NCI-H1105 (cell line): Measurements from ENCODE around the gene CRIP1.

Experiments used
- DNase-seq: peaks from one replicate; lab custom pipeline; 2025; lab: John Stamatoyannopoulos, UW

Gene CRIP1

DNA sequence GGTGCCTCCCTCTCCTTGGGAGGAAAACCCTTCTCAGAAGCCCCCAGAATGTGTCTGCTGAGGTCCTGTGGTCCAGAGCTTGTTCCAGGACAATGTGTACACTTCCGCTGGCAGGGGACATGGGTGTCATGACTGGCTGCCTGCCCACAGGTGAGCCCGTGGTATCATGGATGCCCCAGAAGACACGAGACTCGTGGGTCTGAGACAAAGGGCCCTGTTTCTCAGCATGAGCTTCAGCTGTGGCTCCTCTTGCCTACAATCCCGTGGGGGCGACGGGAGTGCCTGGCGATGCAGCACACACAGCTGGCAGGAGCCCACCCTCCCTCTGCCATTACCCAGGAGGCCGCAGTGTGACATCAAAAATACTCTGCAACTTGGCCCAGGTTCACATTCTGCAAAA is 46.7 kb downstream of the CRIP1 start:
- DNase-seq: no peak

GRCh38 chr14:105533811-105534498 is 47.3 kb downstream of the CRIP1 start:
- DNase-seq: no peak

- DNase-seq: no peak
These were observed 47.9 kb downstream of the CRIP1 start for GRCh38 chr14:105534586-105534985.

DNA sequence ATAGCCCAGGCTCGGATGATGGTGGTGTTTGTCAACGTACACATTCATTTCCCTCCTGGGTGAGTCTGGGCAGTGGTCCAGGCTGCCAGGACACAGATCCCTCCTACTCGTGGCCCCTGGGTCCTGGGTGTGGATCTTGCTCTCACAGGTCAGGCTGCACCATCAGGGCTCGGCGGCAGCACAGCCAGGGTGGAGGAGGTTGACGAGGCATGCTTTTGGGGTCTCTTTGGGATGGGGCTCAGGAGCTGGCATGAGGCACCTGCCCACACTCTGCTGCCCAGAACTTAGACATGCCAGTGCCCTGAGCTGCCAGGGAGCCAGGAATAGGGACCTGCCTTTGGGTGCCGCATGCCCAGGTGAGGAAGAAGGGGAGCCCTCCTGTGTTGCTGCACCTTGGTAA is 49.4 kb downstream of the CRIP1 start:
- DNase-seq: no peak

DNA sequence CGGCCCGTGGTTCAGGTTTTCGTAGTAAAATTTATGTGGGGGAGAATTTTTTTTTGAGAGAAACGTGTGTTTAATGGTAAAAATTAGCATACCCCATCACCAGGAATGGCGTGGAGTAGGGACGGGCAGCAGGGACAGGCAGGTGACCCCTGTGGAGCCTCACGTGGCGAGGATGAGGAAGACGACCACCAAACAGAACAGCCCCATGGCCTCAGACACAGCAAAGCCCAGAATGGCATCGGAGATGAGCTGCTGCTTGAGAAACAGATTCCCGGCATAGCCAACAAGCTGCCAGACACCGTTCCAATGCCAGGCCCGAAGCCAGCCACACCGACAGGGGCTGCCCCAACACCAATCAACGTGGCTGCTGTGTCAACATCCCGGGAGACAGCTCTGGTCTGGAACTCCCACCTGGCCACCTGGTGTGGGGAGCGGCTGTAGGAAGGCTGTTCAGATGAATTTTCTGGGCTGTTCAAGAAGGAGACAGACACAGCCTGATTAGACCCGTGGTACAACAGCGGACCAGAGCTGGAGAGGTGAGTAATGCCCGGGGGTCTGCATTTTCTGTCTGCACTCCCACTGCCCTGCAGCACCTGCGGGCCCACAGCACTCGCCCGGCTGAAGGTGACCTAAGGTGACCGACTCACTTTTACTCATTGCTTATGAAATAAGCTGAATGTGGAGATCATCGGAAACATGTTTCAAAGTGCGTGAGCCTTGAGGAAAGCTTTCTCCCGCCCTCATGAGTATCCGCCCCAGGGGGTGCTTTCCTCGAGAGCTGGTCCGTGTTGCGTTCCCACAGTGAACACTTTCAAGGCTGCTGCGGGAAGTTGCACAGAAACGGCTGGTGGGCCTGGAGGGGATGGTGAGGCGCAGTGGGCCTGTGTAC is 50.2 kb downstream of the CRIP1 start:
- DNase-seq: no peak

GRCh38 chr14:105537580-105538474 is 51.1 kb downstream of the CRIP1 start:
- DNase-seq: no peak
